ENCODE results near the gene CAPZA1.

GRCh38 chr1:112701227-112702066 lies 81.8 kb downstream of the CAPZA1 start:
- TF ChIP-seq, protein P1, sequence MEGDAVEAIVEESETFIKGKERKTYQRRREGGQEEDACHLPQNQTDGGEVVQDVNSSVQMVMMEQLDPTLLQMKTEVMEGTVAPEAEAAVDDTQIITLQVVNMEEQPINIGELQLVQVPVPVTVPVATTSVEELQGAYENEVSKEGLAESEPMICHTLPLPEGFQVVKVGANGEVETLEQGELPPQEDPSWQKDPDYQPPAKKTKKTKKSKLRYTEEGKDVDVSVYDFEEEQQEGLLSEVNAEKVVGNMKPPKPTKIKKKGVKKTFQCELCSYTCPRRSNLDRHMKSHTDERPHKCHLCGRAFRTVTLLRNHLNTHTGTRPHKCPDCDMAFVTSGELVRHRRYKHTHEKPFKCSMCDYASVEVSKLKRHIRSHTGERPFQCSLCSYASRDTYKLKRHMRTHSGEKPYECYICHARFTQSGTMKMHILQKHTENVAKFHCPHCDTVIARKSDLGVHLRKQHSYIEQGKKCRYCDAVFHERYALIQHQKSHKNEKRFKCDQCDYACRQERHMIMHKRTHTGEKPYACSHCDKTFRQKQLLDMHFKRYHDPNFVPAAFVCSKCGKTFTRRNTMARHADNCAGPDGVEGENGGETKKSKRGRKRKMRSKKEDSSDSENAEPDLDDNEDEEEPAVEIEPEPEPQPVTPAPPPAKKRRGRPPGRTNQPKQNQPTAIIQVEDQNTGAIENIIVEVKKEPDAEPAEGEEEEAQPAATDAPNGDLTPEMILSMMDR (IDR thresholded peaks at IDR 0.05; ENCODE audit: low read depth, low read length) = no peak
- TF ChIP-seq, protein P2, sequence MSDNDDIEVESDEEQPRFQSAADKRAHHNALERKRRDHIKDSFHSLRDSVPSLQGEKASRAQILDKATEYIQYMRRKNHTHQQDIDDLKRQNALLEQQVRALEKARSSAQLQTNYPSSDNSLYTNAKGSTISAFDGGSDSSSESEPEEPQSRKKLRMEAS (IDR thresholded peaks at IDR 0.05; ENCODE audit: low read depth, low read length) = no peak
- TF ChIP-seq MYC (IDR thresholded peaks at IDR 0.05; ENCODE audit: low read depth, low read length) = no peak
